H9 (cell line): Measurements from ENCODE around the gene BBIP1. TPM values are rescaled to one million over a fixed set of nuclear protein-coding genes. Genes with fewer than 3 reads are reported as not detected.

Source experiments
- DNase-seq: peaks from one replicate; pipeline ENCODE4 v3.0.0-alpha.2; 2017
- H2AFZ ChIP-seq: one replicate; pipeline ENCODE4 v1.6.1; 2013; ENCODE audit warnings: mild to moderate bottlenecking, low read length, control low read depth, moderate library complexity
- H2AK5ac ChIP-seq: 2 replicates; pipeline ENCODE4 v1.6.1; 2013; ENCODE audit warnings: low read length, control low read depth, mixed read lengths; ENCODE audit not compliant: insufficient read length
- H2BK120ac ChIP-seq: one replicate; pipeline ENCODE4 v1.6.1; 2013; ENCODE audit warnings: low read depth, mild to moderate bottlenecking, low read length, control low read depth, inconsistent platforms; ENCODE audit not compliant: poor library complexity, severe bottlenecking
- H2BK12ac ChIP-seq: 2 replicates; pipeline ENCODE4 v1.6.1; 2013; ENCODE audit warnings: low read length, control low read depth, mixed read lengths, low read depth; ENCODE audit not compliant: insufficient read length
- H2BK15ac ChIP-seq: 2 replicates; pipeline ENCODE4 v1.6.1; 2013; ENCODE audit warnings: low read depth, low read length, control low read depth
- H2BK20ac ChIP-seq: one replicate; pipeline ENCODE4 v1.6.1; 2013; ENCODE audit warnings: low read depth, mild to moderate bottlenecking, low read length, control low read depth, inconsistent platforms; ENCODE audit not compliant: poor library complexity, severe bottlenecking
- H2BK5ac ChIP-seq: 2 replicates; pipeline ENCODE4 v1.6.1; 2013; ENCODE audit warnings: low read length, control low read depth, mixed read lengths; ENCODE audit not compliant: insufficient read length
- H3K14ac ChIP-seq: 2 replicates; pipeline ENCODE4 v1.6.1; 2013; ENCODE audit warnings: low read length, control low read depth; ENCODE audit not compliant: insufficient read depth
- H3K18ac ChIP-seq: 2 replicates; pipeline ENCODE4 v1.6.1; 2013; ENCODE audit warnings: low read depth, mild to moderate bottlenecking, mixed read lengths, low read length, control low read depth; ENCODE audit not compliant: insufficient read length
- H3K23ac ChIP-seq: 2 replicates; pipeline ENCODE4 v1.6.1; 2013; ENCODE audit warnings: low read length, control low read depth, mixed read lengths, low read depth; ENCODE audit not compliant: insufficient read length
- H3K23me2 ChIP-seq: 2 replicates; pipeline ENCODE4 v1.6.1; 2013; ENCODE audit warnings: low read depth, mild to moderate bottlenecking, mixed read lengths, low read length, control low read depth; ENCODE audit not compliant: insufficient read length, poor library complexity, severe bottlenecking
- H3K27ac ChIP-seq: 2 replicates; pipeline ENCODE4 v1.5.1; 2013; ENCODE audit warnings: low read length, control low read depth, mixed read lengths, low read depth; ENCODE audit not compliant: insufficient read length
- H3K27me3 ChIP-seq: 2 replicates; pipeline ENCODE4 v1.6.1; 2013; ENCODE audit warnings: low read length, control low read depth, inconsistent platforms; ENCODE audit not compliant: insufficient read depth
- H3K4ac ChIP-seq: 2 replicates; pipeline ENCODE4 v1.6.1; 2013; ENCODE audit warnings: low read depth, mild to moderate bottlenecking, control low read depth, inconsistent platforms, low read length, moderate library complexity
- H3K4me1 ChIP-seq: 2 replicates; pipeline ENCODE4 v1.6.1; 2013; ENCODE audit warnings: low read length, control low read depth, inconsistent platforms; ENCODE audit not compliant: insufficient read depth
- H3K4me2 ChIP-seq: 2 replicates; pipeline ENCODE4 v1.6.1; 2013; ENCODE audit warnings: low read length, control low read depth, mixed read lengths; ENCODE audit not compliant: insufficient read length, insufficient read depth
- H3K56ac ChIP-seq: 2 replicates; pipeline ENCODE4 v1.6.1; 2013; ENCODE audit warnings: low read depth, mild to moderate bottlenecking, mixed read lengths, low read length, control low read depth; ENCODE audit not compliant: insufficient read length
- H3K79me1 ChIP-seq: 2 replicates; pipeline ENCODE4 v1.6.1; 2013; ENCODE audit warnings: low read depth, mild to moderate bottlenecking, moderate library complexity, low read length, control low read depth, inconsistent platforms; ENCODE audit not compliant: insufficient read depth, poor library complexity, severe bottlenecking
- H3K79me2 ChIP-seq: 2 replicates; pipeline ENCODE4 v1.6.1; 2013; ENCODE audit warnings: low read length, control low read depth, inconsistent platforms; ENCODE audit not compliant: insufficient read depth
- H3K9ac ChIP-seq: 2 replicates; pipeline ENCODE4 v1.6.1; 2013; ENCODE audit warnings: low read length, control low read depth, mixed read lengths; ENCODE audit not compliant: insufficient read length; ENCODE audit errors: extremely low read depth
- H3K9me3 ChIP-seq: one replicate; pipeline ENCODE4 v1.6.1; 2013; ENCODE audit warnings: low read depth, low read length, inconsistent platforms; ENCODE audit not compliant: control insufficient read depth
- H3T11ph ChIP-seq: one replicate; pipeline ENCODE4 v1.6.1; 2013; ENCODE audit warnings: mild to moderate bottlenecking, low read length, control low read depth, inconsistent platforms
- H4K20me1 ChIP-seq: one replicate; pipeline ENCODE4 v1.6.1; 2013; ENCODE audit not compliant: control insufficient read depth, insufficient read length, insufficient read depth
- H4K5ac ChIP-seq: 2 replicates; pipeline ENCODE4 v1.6.1; 2013; ENCODE audit warnings: low read depth, mild to moderate bottlenecking, mixed read lengths, low read length, control low read depth; ENCODE audit not compliant: insufficient read length
- H4K8ac ChIP-seq: replicated peaks from 2 replicates; pipeline ENCODE4 v1.6.1; 2013; ENCODE audit warnings: low read length, control low read depth, mixed read lengths, low read depth; ENCODE audit not compliant: insufficient read length
- H4K91ac ChIP-seq: 2 replicates; pipeline ENCODE4 v1.6.1; 2013; ENCODE audit warnings: low read depth, mild to moderate bottlenecking, moderate library complexity, mixed read lengths, low read length, control low read depth; ENCODE audit not compliant: insufficient read length
- H3K27ac Mint-ChIP-seq, 3 experiments: 2 replicates in 2 of 3; 3 replicates in 1 of 3; pipeline ENCODE4 v1.8.0; 2020 to 2021; ENCODE audit warnings: mixed read lengths in 3 of 3, mild to moderate bottlenecking in 1 of 3, moderate library complexity in 1 of 3
- H3K27me3 Mint-ChIP-seq: 2 replicates; pipeline ENCODE4 v1.8.0; 2021; ENCODE audit warnings: low read depth, mild to moderate bottlenecking, moderate library complexity, mixed read lengths
- H3K36me3 Mint-ChIP-seq, 3 experiments: 2 replicates in 2 of 3; 3 replicates in 1 of 3; pipeline ENCODE4 v1.8.0; 2020 to 2021; ENCODE audit warnings: low read depth in 3 of 3, mixed read lengths in 3 of 3; ENCODE audit not compliant: insufficient read depth in 1 of 3
- H3K4me1 Mint-ChIP-seq, 2 experiments: 2 replicates each; pipeline ENCODE4 v1.8.0; 2020; ENCODE audit warnings: mixed read lengths in 2 of 2
- H3K4me3 Mint-ChIP-seq, 2 experiments: 2 replicates in 1 of 2; 3 replicates in 1 of 2; pipeline ENCODE4 v1.8.0; 2020 to 2021; ENCODE audit warnings: mild to moderate bottlenecking in 2 of 2, mixed read lengths in 2 of 2, moderate library complexity in 1 of 2
- H3K9me3 Mint-ChIP-seq, 2 experiments: 2 replicates in 1 of 2; 3 replicates in 1 of 2; pipeline ENCODE4 v1.8.0; 2020; ENCODE audit warnings: mild to moderate bottlenecking in 2 of 2, mixed read lengths in 2 of 2, moderate library complexity in 1 of 2
- WGBS: extraction: QIAGEN DNeasy Blood & Tissue Kit; methylation state at CpG from one replicate; pipeline ENCODE4 v1.1.7; 2013; ENCODE audit warnings: missing lambda C conversion rate, low lambda C conversion rate, mixed read lengths; ENCODE audit not compliant: insufficient read length; ENCODE audit errors: extremely low coverage; 5-methylcytosine and 5-hydroxymethylcytosine counted together
- total RNA-seq: library from RNA; stranded (reverse); gene quantifications from 2 replicates; pipeline ENCODE4 v1.2.1, GENCODE V29; 2021
- TF ChIP-seq, protein P1 (sequence below): fragments of 200-600 bp; sonication (generic); conservative IDR thresholded peaks from 3 replicates; pipeline ENCODE4 v1.8.0; 2021; ENCODE audit warnings: antibody characterized with exemption, mild to moderate bottlenecking

The BBIP1 gene
- total RNA-seq, 1 experiment from 2014 or later, result 18.8 TPM

DNA sequence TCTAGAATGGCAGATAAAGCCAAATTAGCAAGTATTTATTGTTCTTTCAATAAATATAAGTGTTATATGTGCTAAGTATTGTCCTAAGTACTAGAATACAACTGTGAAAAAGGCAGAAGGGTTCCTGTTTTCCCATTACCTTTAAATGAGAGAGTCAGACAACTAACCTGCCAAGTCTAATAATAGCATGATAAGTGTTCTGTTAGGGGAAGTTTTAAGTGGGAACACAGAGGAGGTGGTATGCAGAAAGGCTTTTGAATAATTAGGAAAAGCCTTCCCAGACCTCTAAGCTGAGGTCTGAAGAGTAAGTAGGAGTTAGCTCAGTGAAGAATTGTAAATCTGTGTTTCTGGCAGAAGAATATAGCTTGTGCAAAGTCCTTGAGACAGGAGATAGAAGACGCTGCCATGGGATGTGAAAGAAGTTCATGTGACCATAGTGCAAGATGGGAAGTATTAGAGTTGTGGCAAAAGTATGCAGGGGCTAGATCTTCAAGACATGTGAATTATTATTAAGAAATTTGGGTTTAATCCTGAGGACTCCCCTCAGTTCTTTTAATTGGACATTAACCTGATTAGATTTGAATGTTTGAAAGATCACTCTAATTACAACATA lies 12.9 kb upstream of the BBIP1 start:
- H3K27me3 Mint-ChIP-seq, result no peaks in the 10 kb centered on the region; the same call in 1 of the 2 replicates
- H3K18ac ChIP-seq, result no peak overlapping the region
- no peak overlapping the region for H4K5ac ChIP-seq
- H3K23me2 ChIP-seq, result no peaks in the 10 kb centered on the region
- H2AK5ac ChIP-seq, result no peak overlapping the region
- no peaks in the 10 kb centered on the region for H4K20me1 ChIP-seq
- H3K79me1 ChIP-seq, result no peaks in the 10 kb centered on the region
- no peak overlapping the region for H3T11ph ChIP-seq
- H3K36me3 Mint-ChIP-seq, result peaks cover 0 to 6% (median 0%) of the 10 kb centered on the region in 3 experiments; a peak in 1 of 7 replicates
- H3K9ac ChIP-seq, result no peak overlapping the region
- H3K14ac ChIP-seq, result no peak overlapping the region
- H2AFZ ChIP-seq, result no peak overlapping the region
- H2BK120ac ChIP-seq, result no peak overlapping the region
- no peak overlapping the region for H2BK20ac ChIP-seq
- no peak overlapping the region for H2BK15ac ChIP-seq
- no peaks in the 10 kb centered on the region for H3K9me3 Mint-ChIP-seq
- H3K79me2 ChIP-seq, result peaks cover 13% of the 10 kb centered on the region; the same call in 1 of the 2 replicates
- H3K4me2 ChIP-seq, result no peak overlapping the region
- no peak overlapping the region for H3K4ac ChIP-seq
- DNase-seq, result no peak
- TF ChIP-seq, protein P1, sequence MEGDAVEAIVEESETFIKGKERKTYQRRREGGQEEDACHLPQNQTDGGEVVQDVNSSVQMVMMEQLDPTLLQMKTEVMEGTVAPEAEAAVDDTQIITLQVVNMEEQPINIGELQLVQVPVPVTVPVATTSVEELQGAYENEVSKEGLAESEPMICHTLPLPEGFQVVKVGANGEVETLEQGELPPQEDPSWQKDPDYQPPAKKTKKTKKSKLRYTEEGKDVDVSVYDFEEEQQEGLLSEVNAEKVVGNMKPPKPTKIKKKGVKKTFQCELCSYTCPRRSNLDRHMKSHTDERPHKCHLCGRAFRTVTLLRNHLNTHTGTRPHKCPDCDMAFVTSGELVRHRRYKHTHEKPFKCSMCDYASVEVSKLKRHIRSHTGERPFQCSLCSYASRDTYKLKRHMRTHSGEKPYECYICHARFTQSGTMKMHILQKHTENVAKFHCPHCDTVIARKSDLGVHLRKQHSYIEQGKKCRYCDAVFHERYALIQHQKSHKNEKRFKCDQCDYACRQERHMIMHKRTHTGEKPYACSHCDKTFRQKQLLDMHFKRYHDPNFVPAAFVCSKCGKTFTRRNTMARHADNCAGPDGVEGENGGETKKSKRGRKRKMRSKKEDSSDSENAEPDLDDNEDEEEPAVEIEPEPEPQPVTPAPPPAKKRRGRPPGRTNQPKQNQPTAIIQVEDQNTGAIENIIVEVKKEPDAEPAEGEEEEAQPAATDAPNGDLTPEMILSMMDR, result no peak
- H3K27ac ChIP-seq, result no peak overlapping the region
- H3K27me3 ChIP-seq, result no peaks in the 10 kb centered on the region
- peaks cover 5 to 8% of the 10 kb centered on the region in 2 experiments for H3K4me1 Mint-ChIP-seq
- no peaks in the 10 kb centered on the region for H3K9me3 ChIP-seq
- no peak overlapping the region for H3K27ac Mint-ChIP-seq
- no CpG with 5 or more reads among the region's 1 CpG for WGBS
- no peak overlapping the region for H2BK12ac ChIP-seq
- H3K4me1 ChIP-seq, result peaks cover 5% of the 10 kb centered on the region
- H3K4me3 Mint-ChIP-seq, result no peak overlapping the region
- no peak overlapping the region for H2BK5ac ChIP-seq
- H3K23ac ChIP-seq, result no peak overlapping the region
- no peak overlapping the region for H4K8ac ChIP-seq
- no peak overlapping the region for H3K56ac ChIP-seq
- no peak overlapping the region for H4K91ac ChIP-seq
